ENCODE data around the gene NUDT14.
A peak's percentile ranks its signal among the peaks of the same experiment; 100 is the strongest.

NUDT14 gene

DNA sequence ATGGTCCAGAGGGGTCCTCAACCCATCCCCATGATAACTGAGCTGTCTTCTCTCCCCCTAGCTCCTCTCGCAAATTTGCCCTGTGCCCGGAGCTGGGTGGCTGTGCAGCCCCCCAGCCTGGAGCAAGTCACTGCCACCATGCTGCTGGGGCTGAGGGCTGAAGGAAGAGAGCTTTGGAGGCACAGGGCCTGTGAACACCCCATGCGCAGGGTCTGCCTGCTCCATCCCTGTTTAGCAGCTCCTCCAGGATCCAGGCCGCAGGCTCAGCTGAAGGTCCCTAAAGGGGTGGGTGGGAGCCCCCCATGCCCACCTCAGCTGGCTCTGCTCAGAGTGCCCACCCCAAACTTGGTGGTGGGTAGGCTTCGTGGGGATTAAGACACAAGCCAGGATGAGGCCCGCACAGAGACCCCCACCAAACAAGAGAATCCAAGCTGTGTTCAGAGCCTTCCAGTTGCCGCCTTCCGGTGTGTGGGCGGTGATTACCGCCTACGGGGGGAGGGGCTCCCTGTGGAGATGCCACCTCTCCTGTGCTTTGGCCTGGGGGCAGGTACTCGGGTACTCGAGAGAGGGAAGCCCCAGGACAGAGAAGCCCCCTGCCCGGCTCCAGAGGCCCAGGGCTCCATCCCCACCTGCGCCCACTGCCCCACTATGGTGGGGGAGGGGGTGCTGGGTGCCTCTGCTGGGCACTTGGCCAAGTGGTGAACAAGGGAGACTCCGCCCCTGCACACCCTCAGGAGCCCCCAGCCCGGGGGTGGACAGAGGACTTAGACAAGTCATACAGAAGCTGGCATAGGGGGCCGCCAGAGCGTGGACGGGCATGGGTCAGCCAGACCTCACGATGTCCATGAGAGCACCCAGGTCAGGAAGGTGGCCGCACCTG, 11.1 kb downstream of the NUDT14 start:
- H3K27ac ChIP-seq, result 0 out of 2 replicates have a peak overlapping the region, but pooled peaks have one; percentile 42
- H3K4me3 ChIP-seq, result peak overlapping the region; percentile 16; the same call in 1 of the 2 replicates
- TF ChIP-seq EZH2 (IDR thresholded peaks at IDR 0.05), result no peak
- TF ChIP-seq POLR2AphosphoS5 (IDR thresholded peaks at IDR 0.05; ENCODE audit: borderline replicate concordance, low read depth, low read length), result no peak
- no peak for DNase-seq (ENCODE audit: low read depth, low spot score)
- H3K9me3 ChIP-seq (ENCODE audit: low read depth, low read length), result no peaks in the 10 kb centered on the region
- H3K36me3 ChIP-seq (ENCODE audit: insufficient read depth, low read length), result no peaks in the 10 kb centered on the region
- no peak overlapping the region for H3K9ac ChIP-seq (ENCODE audit: insufficient read length)

- H3K27ac ChIP-seq, result no peak overlapping the region
- no peaks in the 10 kb centered on the region for H3K9me3 ChIP-seq (ENCODE audit: low read depth, low read length)
- no peaks in the 10 kb centered on the region for H3K36me3 ChIP-seq (ENCODE audit: insufficient read depth, low read length)
- no peak for DNase-seq (ENCODE audit: low read depth, low spot score)
- H3K4me3 ChIP-seq, result peak overlapping the region; percentile 69
- TF ChIP-seq POLR2AphosphoS5 (IDR thresholded peaks at IDR 0.05; ENCODE audit: borderline replicate concordance, low read depth, low read length), result no peak
- no peak for TF ChIP-seq EZH2 (IDR thresholded peaks at IDR 0.05)
- no peak for TF ChIP-seq FOXP2 (optimal IDR thresholded peaks at IDR 0.05; ENCODE audit: control extremely low read depth, extremely low read length, insufficient read depth)
- no peak overlapping the region for H3K9ac ChIP-seq (ENCODE audit: insufficient read length)
Measured at GRCh38 chr14:105168979-105169507, 12.1 kb downstream of the NUDT14 start.

DNA sequence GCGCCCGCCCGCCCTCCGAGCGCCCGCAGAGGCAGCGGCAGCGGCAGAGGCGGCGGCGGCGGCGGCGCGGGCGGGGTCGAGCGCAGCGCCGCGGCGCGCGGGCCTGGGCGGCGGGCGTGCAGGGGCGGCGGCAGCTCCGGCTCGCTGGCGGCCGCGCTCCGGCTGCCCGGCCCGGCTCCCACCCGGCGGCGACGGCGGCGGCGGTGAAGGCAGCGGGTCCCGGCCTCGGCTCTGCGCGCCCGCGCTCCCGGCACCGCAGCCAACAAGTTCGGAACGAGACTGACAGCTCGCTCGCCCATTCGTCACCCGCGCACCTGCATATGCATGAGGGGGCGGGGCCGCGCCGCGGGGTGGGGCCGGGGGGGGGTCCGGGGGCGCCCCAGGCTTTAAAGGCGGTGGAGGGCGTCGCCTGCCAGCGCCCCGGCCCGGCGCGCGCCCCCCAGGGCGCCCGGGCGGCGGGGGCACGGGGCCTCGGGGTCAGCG, 12.6 kb downstream of the NUDT14 start, which contains the start of gene JAG2:
TSS of gene JAG2 (minus strand) at position 281 of the 483 bp plus-strand sequence. CDS start 356 bp downstream, outside the sequence.
- H3K9ac ChIP-seq (ENCODE audit: insufficient read length), result peak within 1 kb of the TSS; percentile 32
- TF ChIP-seq EZH2 (IDR thresholded peaks at IDR 0.05), result no peak
- no peak for TF ChIP-seq FOXP2 (optimal IDR thresholded peaks at IDR 0.05; ENCODE audit: control extremely low read depth, extremely low read length, insufficient read depth)
- no peak within 1 kb of the TSS for H3K27ac ChIP-seq
- no peak for DNase-seq (ENCODE audit: low read depth, low spot score)
- no peaks in the 10 kb centered on the region for H3K9me3 ChIP-seq (ENCODE audit: low read depth, low read length)
- peak within 1 kb of the TSS; percentile 84 for H3K4me3 ChIP-seq
- no peaks in the 10 kb centered on the region for H3K36me3 ChIP-seq (ENCODE audit: insufficient read depth, low read length)

DNA sequence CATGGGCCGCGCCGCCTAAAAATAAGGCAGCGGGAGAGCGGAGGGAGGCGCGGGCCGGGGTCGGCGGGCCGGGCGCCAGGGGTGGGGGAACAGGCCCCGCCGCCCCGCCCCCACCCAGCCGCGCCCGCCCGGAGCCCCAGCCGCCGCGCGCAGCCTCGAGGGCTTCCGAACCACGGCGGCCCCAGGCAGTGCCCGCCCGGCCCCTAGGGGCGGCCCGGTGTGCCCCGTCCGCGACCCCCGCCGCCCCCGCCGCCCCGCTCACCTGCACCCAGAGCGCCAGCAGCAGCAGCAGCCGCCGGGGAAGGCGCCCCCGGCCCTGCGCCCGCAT, 13.1 kb downstream of the NUDT14 start:
- H3K9ac ChIP-seq (ENCODE audit: insufficient read length), result no peak overlapping the region

GRCh38 chr14:105167303-105168092, 13.6 kb downstream of the NUDT14 start:
- no peak overlapping the region for H3K27ac ChIP-seq
- no peaks in the 10 kb centered on the region for H3K36me3 ChIP-seq (ENCODE audit: insufficient read depth, low read length)
- H3K9ac ChIP-seq (ENCODE audit: insufficient read length), result peak overlapping the region; percentile 32
- no peak for DNase-seq (ENCODE audit: low read depth, low spot score)
- TF ChIP-seq FOXP2 (optimal IDR thresholded peaks at IDR 0.05; ENCODE audit: control extremely low read depth, extremely low read length, insufficient read depth) (no peak), POLR2AphosphoS5 (IDR thresholded peaks at IDR 0.05; ENCODE audit: borderline replicate concordance, low read depth, low read length) (no peak), EZH2 (IDR thresholded peaks at IDR 0.05) (no peak)
- no peaks in the 10 kb centered on the region for H3K9me3 ChIP-seq (ENCODE audit: low read depth, low read length)
- H3K4me3 ChIP-seq, result peak overlapping the region; percentile 84

More for the DNA sequence above, 13.1 kb downstream of the NUDT14 start:
- no peak for TF ChIP-seq POLR2AphosphoS5 (IDR thresholded peaks at IDR 0.05; ENCODE audit: borderline replicate concordance, low read depth, low read length)
- no peak for TF ChIP-seq FOXP2 (optimal IDR thresholded peaks at IDR 0.05; ENCODE audit: control extremely low read depth, extremely low read length, insufficient read depth)
- TF ChIP-seq EZH2 (IDR thresholded peaks at IDR 0.05), result no peak
- DNase-seq (ENCODE audit: low read depth, low spot score), result no peak
- Histone ChIP-seq H3K9me3 (ENCODE audit: low read depth, low read length) (no peaks in the 10 kb centered on the region), H3K27ac (no peak overlapping the region), H3K4me3 (peak overlapping the region; percentile 84), H3K36me3 (ENCODE audit: insufficient read depth, low read length) (no peaks in the 10 kb centered on the region)

GRCh38 chr14:105166571-105167302, 14.4 kb downstream of the NUDT14 start:
- Histone ChIP-seq H3K36me3 (ENCODE audit: insufficient read depth, low read length) (no peaks in the 10 kb centered on the region), H3K9ac (ENCODE audit: insufficient read length) (no peak overlapping the region), H3K27ac (no peak overlapping the region), H3K4me3 (peak overlapping the region; percentile 61), H3K9me3 (ENCODE audit: low read depth, low read length) (no peaks in the 10 kb centered on the region)
- DNase-seq (ENCODE audit: low read depth, low spot score), result no peak
- TF ChIP-seq POLR2AphosphoS5 (IDR thresholded peaks at IDR 0.05; ENCODE audit: borderline replicate concordance, low read depth, low read length), result no peak
- no peak for TF ChIP-seq EZH2 (IDR thresholded peaks at IDR 0.05)
- no peak for TF ChIP-seq FOXP2 (optimal IDR thresholded peaks at IDR 0.05; ENCODE audit: control extremely low read depth, extremely low read length, insufficient read depth)

- no peaks in the 10 kb centered on the region for H3K36me3 ChIP-seq (ENCODE audit: insufficient read depth, low read length)
- H3K4me3 ChIP-seq, result no peak overlapping the region
- TF ChIP-seq POLR2AphosphoS5 (IDR thresholded peaks at IDR 0.05; ENCODE audit: borderline replicate concordance, low read depth, low read length) (no peak), FOXP2 (optimal IDR thresholded peaks at IDR 0.05; ENCODE audit: control extremely low read depth, extremely low read length, insufficient read depth) (no peak)
- H3K9me3 ChIP-seq (ENCODE audit: low read depth, low read length), result no peaks in the 10 kb centered on the region
- no peak for DNase-seq (ENCODE audit: low read depth, low spot score)
- no peak overlapping the region for H3K27ac ChIP-seq
- H3K9ac ChIP-seq (ENCODE audit: insufficient read length), result no peak overlapping the region
Measured at GRCh38 chr14:105165761-105166485, 15.2 kb downstream of the NUDT14 start.
